HFFc6 (cell line): ENCODE results near the gene HAGHL. TPM values are rescaled to one million over a fixed set of nuclear protein-coding genes. Genes with fewer than 3 reads are reported as not detected.

Experiments used
- DNase-seq: peaks from one replicate; pipeline ENCODE4 v3.0.0-alpha.2; 2018
- H3K27ac Mint-ChIP-seq: 2 replicates; pipeline ENCODE4 v1.8.0; 2020; ENCODE audit warnings: mild to moderate bottlenecking, mixed read lengths
- H3K27me3 Mint-ChIP-seq: 2 replicates; pipeline ENCODE4 v1.8.0; 2021; ENCODE audit warnings: mild to moderate bottlenecking, moderate library complexity, mixed read lengths; ENCODE audit not compliant: insufficient read depth
- H3K36me3 Mint-ChIP-seq: 2 replicates; pipeline ENCODE4 v1.8.0; 2021; ENCODE audit warnings: low read depth, mixed read lengths
- H3K4me1 Mint-ChIP-seq: 2 replicates; pipeline ENCODE4 v1.8.0; 2020; ENCODE audit warnings: low read depth, mixed read lengths
- H3K4me3 Mint-ChIP-seq: 2 replicates; pipeline ENCODE4 v1.8.0; 2020; ENCODE audit warnings: mild to moderate bottlenecking, moderate library complexity, mixed read lengths
- H3K9me3 Mint-ChIP-seq: 2 replicates; pipeline ENCODE4 v1.8.0; 2020; ENCODE audit warnings: mild to moderate bottlenecking, mixed read lengths
- CTCF ChIP-seq: fragments of 200-600 bp; sonication (generic); IDR thresholded peaks from 2 replicates; pipeline ENCODE4 v1.5.0; 2021; ENCODE audit warnings: antibody characterized with exemption, mild to moderate bottlenecking
- total RNA-seq, 6 experiments: library from RNA; stranded (reverse); fragmentation: NEBNext Ultra II Directional; extraction: Animal tissue kit (Norgen Biotek cat#: 25700); gene quantifications; 2 replicates in 1 of 6; 3 replicates in 5 of 6; pipeline ENCODE4 v1.2.3, GENCODE V29; 2021

HAGHL gene
- total RNA-seq, 6 experiments from 2014 or later, result 11.4 to 16.6 (median 14.1) TPM

- peak overlapping the region; percentile 90; the same call in 1 of the 2 replicates for H3K4me3 Mint-ChIP-seq
- peaks cover 20% of the 10 kb centered on the region for H3K36me3 Mint-ChIP-seq
- H3K9me3 Mint-ChIP-seq, result no peaks in the 10 kb centered on the region
- DNase-seq, result no peak
- H3K27ac Mint-ChIP-seq, result no peak overlapping the region
- peaks cover 5% of the 10 kb centered on the region; the same call in 1 of the 2 replicates for H3K27me3 Mint-ChIP-seq
- H3K4me1 Mint-ChIP-seq, result peaks cover 14% of the 10 kb centered on the region
- TF ChIP-seq CTCF, result 0 out of 2 replicates have a peak, but pooled peaks have one; percentile 0
Measured at GRCh38 chr16:682493-683395, 44.2 kb upstream of the HAGHL start.

- no peak for DNase-seq
- Mint-ChIP-seq H3K27ac (no peak overlapping the region), H3K4me3 (no peak overlapping the region), H3K36me3 (peaks cover 20% of the 10 kb centered on the region), H3K9me3 (no peaks in the 10 kb centered on the region), H3K4me1 (peaks cover 14% of the 10 kb centered on the region), H3K27me3 (peaks cover 5% of the 10 kb centered on the region; the same call in 1 of the 2 replicates)
- no peak for TF ChIP-seq CTCF
Measured at GRCh38 chr16:683396-684070, 43.4 kb upstream of the HAGHL start.

GRCh38 chr16:684071-684794 is 42.7 kb upstream of the HAGHL start, which contains the start of gene JMJD8:
Gene JMJD8 (minus strand): TSS chr16:684334. CDS start chr16:684319, 15 bp downstream.
- Mint-ChIP-seq H3K9me3 (no peaks in the 10 kb centered on the region), H3K36me3 (peaks cover 20% of the 10 kb centered on the region), H3K4me3 (no peak within 1 kb of the TSS), H3K27ac (no peak within 1 kb of the TSS), H3K27me3 (peaks cover 5% of the 10 kb centered on the region), H3K4me1 (peaks cover 16% of the 10 kb centered on the region)
- no peak for TF ChIP-seq CTCF
- DNase-seq, result peak; percentile 44

GRCh38 chr16:684961-685696 is 41.8 kb upstream of the HAGHL start:
- DNase-seq, result no peak
- Mint-ChIP-seq H3K9me3 (no peaks in the 10 kb centered on the region), H3K4me1 (peaks cover 20% of the 10 kb centered on the region), H3K4me3 (no peak overlapping the region), H3K27ac (no peak overlapping the region), H3K27me3 (peaks cover 6% of the 10 kb centered on the region), H3K36me3 (peaks cover 20% of the 10 kb centered on the region)
- TF ChIP-seq CTCF, result no peak

GRCh38 chr16:685967-686366 is 40.9 kb upstream of the HAGHL start:
- peaks cover 6% of the 10 kb centered on the region for H3K27me3 Mint-ChIP-seq
- H3K36me3 Mint-ChIP-seq, result peaks cover 20% of the 10 kb centered on the region
- H3K4me3 Mint-ChIP-seq, result no peak overlapping the region
- peak; percentile 72 for TF ChIP-seq CTCF
- H3K4me1 Mint-ChIP-seq, result peaks cover 22% of the 10 kb centered on the region
- DNase-seq, result peak; percentile 37
- no peak overlapping the region for H3K27ac Mint-ChIP-seq
- H3K9me3 Mint-ChIP-seq, result no peaks in the 10 kb centered on the region
